K562 (cell line): ENCODE results near the gene SERPINE1. TPM values are rescaled to one million over a fixed set of nuclear protein-coding genes. Genes with fewer than 3 reads are reported as not detected.

ENCODE experiments used
- ATAC-seq: fragments of 200-7000 bp; cut with Tn5 transposase; 3 replicates; pipeline ENCODE4 v1.9.1; 2020; ENCODE audit warnings: moderate library complexity
- BruUV-seq: library from RNA; stranded (reverse); fragments of 400-500 nt; replicated peaks from 2 replicates; lab custom pipeline; 2021; lab: Mats Ljungman, UMichigan
- CTCF ChIA-PET: fragments of 300-600 bp; formaldehyde crosslinking; extraction: SDS; loops from one replicate; lab custom pipeline; 2021; ENCODE audit warnings: low intra/inter-chr PET ratio; lab: Yijun Ruan, JAX
- POLR2A ChIA-PET: fragments of 300-600, 350-650 bp; sonication (Branson Sonifier 250); formaldehyde crosslinking; extraction: SDS; loops from one replicate; lab custom pipeline; 2021; ENCODE audit warnings: antibody characterized with exemption, inconsistent platforms; lab: Yijun Ruan, JAX
- DNase-seq, 4 experiments: peaks; one replicate each; pipeline versions ENCODE4 v3.0.0 to v3.0.0-alpha.2; 2011 to 2018; ENCODE audit warnings: low spot score in 3 of 4, mixed read lengths in 3 of 4; ENCODE audit errors: extremely low read depth in 1 of 4
- FAIRE-seq: peaks from 2 replicates; lab custom pipeline; 2011; peaks lifted over from hg19 to GRCh38; lab: Jason Lieb, UNC
- H2AFZ ChIP-seq: 2 replicates; pipeline ENCODE4 v1.6.0; 2011; ENCODE audit warnings: low read depth, low read length, control low read depth, inconsistent platforms
- H3K27ac ChIP-seq: fragments of 200-600 bp; 3 replicates; pipeline ENCODE4 v1.8.0; 2011; ENCODE audit warnings: low read depth, mild to moderate bottlenecking, control low read depth, inconsistent platforms, low read length, moderate library complexity, mixed read lengths; ENCODE audit errors: extremely low read depth
- H3K27me3 ChIP-seq, 2 experiments: fragments of 300-600 bp in 1 of 2; 2 replicates in 1 of 2; 3 replicates in 1 of 2; pipeline versions ENCODE4 v1.6.0 to v1.8.0; 2011; ENCODE audit warnings: inconsistent platforms in 2 of 2, low read length in 2 of 2, mild to moderate bottlenecking in 1 of 2, mixed read lengths in 1 of 2, moderate library complexity in 1 of 2; ENCODE audit not compliant: control insufficient read depth in 2 of 2, insufficient read depth in 2 of 2
- H3K36me3 ChIP-seq: fragments of 300-600 bp; 3 replicates; pipeline ENCODE4 v1.8.0; 2011; ENCODE audit warnings: mild to moderate bottlenecking, low read length, inconsistent platforms; ENCODE audit not compliant: control insufficient read depth, insufficient read depth
- H3K4me1 ChIP-seq, 2 experiments: fragments of 200-600 bp in 1 of 2; replicated peaks in 1 of 2; 2 replicates in 1 of 2; 3 replicates in 1 of 2; pipeline versions ENCODE4 v1.5.1 to v1.8.0; 2011; ENCODE audit warnings: inconsistent platforms in 2 of 2, low read length in 2 of 2, mild to moderate bottlenecking in 1 of 2, mixed read lengths in 1 of 2, moderate library complexity in 1 of 2; ENCODE audit not compliant: control insufficient read depth in 2 of 2, insufficient read depth in 2 of 2
- H3K4me2 ChIP-seq: 2 replicates; pipeline ENCODE4 v1.6.1; 2011; ENCODE audit warnings: low read length, control low read depth, inconsistent platforms, mixed read lengths; ENCODE audit not compliant: insufficient read depth
- H3K4me3 ChIP-seq: fragments of 200-600 bp; sonication (generic), shearing (Covaris generic); 2 replicates; pipeline ENCODE4 v1.5.1; 2016; ENCODE audit warnings: control low read depth, inconsistent platforms
- H3K79me2 ChIP-seq: fragments of 200-600 bp; 3 replicates; pipeline ENCODE4 v1.8.0; 2011; ENCODE audit warnings: low read length, inconsistent platforms; ENCODE audit not compliant: control insufficient read depth, insufficient read depth
- H3K9ac ChIP-seq, 2 experiments: 2 replicates each; pipeline versions ENCODE4 v1.6.0 to v1.6.1; 2011; ENCODE audit warnings: low read depth in 2 of 2, low read length in 2 of 2, control low read depth in 1 of 2, inconsistent platforms in 1 of 2, mild to moderate bottlenecking in 1 of 2, mixed read lengths in 1 of 2; ENCODE audit not compliant: insufficient read depth in 1 of 2
- H3K9me1 ChIP-seq: one replicate; pipeline ENCODE4 v1.6.0; 2011; ENCODE audit warnings: inconsistent platforms, mild to moderate bottlenecking, low read length, moderate library complexity; ENCODE audit not compliant: control insufficient read depth, insufficient read depth
- H3K9me3 ChIP-seq: replicated peaks from 2 replicates; pipeline ENCODE4 v1.5.1; 2011; ENCODE audit warnings: low read depth, low read length, inconsistent platforms; ENCODE audit not compliant: control insufficient read depth, insufficient read depth
- H4K20me1 ChIP-seq: replicated peaks from 2 replicates; pipeline ENCODE4 v1.6.1; 2011; ENCODE audit warnings: low read length, inconsistent platforms, mixed read lengths; ENCODE audit not compliant: control insufficient read depth, insufficient read depth
- CEBPG ChIP-seq, 3 experiments: fragments of 200-800 bp in 1 of 3; sonication (Bioruptor generic) in 1 of 3; sonication (generic) in 1 of 3; formaldehyde crosslinking in 1 of 3; IDR thresholded peaks in 2 of 3; conservative IDR thresholded peaks in 1 of 3; 2 replicates each; pipeline versions ENCODE4 v1.6.1 to v1.8.0; 2016 to 2022; ENCODE audit warnings: missing compliant biosample characterization in 2 of 3, missing genetic modification characterization in 2 of 3, mild to moderate bottlenecking in 1 of 3, missing genetic modification reagents in 1 of 3
- CREM ChIP-seq: IDR thresholded peaks from 2 replicates; pipeline ENCODE4 v1.6.1; 2014; ENCODE audit warnings: antibody characterized with exemption, low read depth
- HMGN3 ChIP-seq: IDR thresholded peaks from 2 replicates; pipeline ENCODE4 v1.6.1; 2011; ENCODE audit warnings: borderline replicate concordance, low read depth, mild to moderate bottlenecking, mixed read lengths, low read length; ENCODE audit not compliant: insufficient read length; ENCODE audit errors: extremely low read depth
- MAFG ChIP-seq: fragments of 450-650 bp; conservative IDR thresholded peaks from 2 replicates; pipeline ENCODE4 v1.6.1; 2016; ENCODE audit warnings: missing genetic modification characterization, missing compliant biosample characterization
- POLR2G ChIP-seq: fragments of 200-400 bp; formaldehyde crosslinking; IDR thresholded peaks from 2 replicates; pipeline ENCODE4 v1.6.1; 2017; ENCODE audit warnings: low read depth, mild to moderate bottlenecking, antibody characterized with exemption, low read length, moderate library complexity
- RBFOX2 ChIP-seq: fragments of 200-400 bp; formaldehyde crosslinking; IDR thresholded peaks from 2 replicates; pipeline ENCODE4 v1.6.1; 2017; ENCODE audit warnings: low read depth, mild to moderate bottlenecking, low read length, moderate library complexity
- TOE1 ChIP-seq, 2 experiments: fragments of 450-650 bp in 1 of 2; sonication (generic) in 1 of 2; formaldehyde crosslinking in 1 of 2; IDR thresholded peaks; 2 replicates each; pipeline versions ENCODE4 v1.7.1 to v1.8.0; 2016 to 2022; ENCODE audit warnings: borderline replicate concordance in 2 of 2, mild to moderate bottlenecking in 2 of 2, antibody characterized with exemption in 1 of 2, inconsistent platforms in 1 of 2, low read depth in 1 of 2, missing genetic modification reagents in 1 of 2, moderate library complexity in 1 of 2
- ZNF584 ChIP-seq: fragments of 200-800 bp; sonication (Bioruptor generic); IDR thresholded peaks from 2 replicates; pipeline ENCODE4 v1.6.1; 2016; ENCODE audit warnings: low read depth, mild to moderate bottlenecking, missing genetic modification characterization, missing compliant biosample characterization
- WGBS: fragments of 100-300 bp; shearing (Covaris generic); methylation state at CpG from one replicate; pipeline ENCODE4 v1.1.6; 2016; ENCODE audit warnings: low coverage, mixed read lengths; ENCODE audit not compliant: insufficient coverage; ENCODE audit errors: missing lambda C conversion rate; 5-methylcytosine and 5-hydroxymethylcytosine counted together
- in situ Hi-C: fragments of 300-500 bp; cut with MboI; formaldehyde crosslinking; loops from 4 replicates; pipeline ENCODE4 v1.15.0; 2018; ENCODE audit warnings: inconsistent platforms, mixed read lengths
- intact Hi-C: fragments of 100-400 bp; cut with micrococcal nuclease; formaldehyde crosslinking; loops from 2 replicates; pipeline ENCODE4 v1.14.2; 2022
- polyA plus RNA-seq, 8 experiments: library from polyadenylated mRNA; depleted of rRNA in 4 of 8; stranded (reverse) in 5 of 8; unstranded in 3 of 8; fragments of >200 nt; fragmentation: Nextera tagmentation in 2 of 8; fragmentation: Illumina TruSeq in 1 of 8; extraction: Ambion mirVana in 2 of 8; extraction: Trizol in 1 of 8; gene quantifications; 2 replicates each; pipeline versions ENCODE4 v1.2.1 to v1.2.3, GENCODE V29; 2011 to 2014; ENCODE audit warnings: inconsistent platforms in 1 of 8, missing spikeins in 1 of 8
- total RNA-seq, 7 experiments: library from RNA; depleted of rRNA in 6 of 7; stranded (reverse); fragments of >200 nt in 6 of 7; fragmentation: Illumina TruSeq in 2 of 7; extraction: Trizol in 2 of 7; gene quantifications; 2 replicates each; pipeline versions ENCODE4 v1.2.1 to v1.2.3, GENCODE V29; 2011 to 2021; ENCODE audit warnings: low replicate concordance in 1 of 7

SERPINE1 gene
- total and polyA plus RNA-seq, 9 of the 15 experiments (the other 6 are each of a cell fraction or from before 2014, with no cell fraction given) = 0.22 to 4.8 (median 0.91) TPM

DNA sequence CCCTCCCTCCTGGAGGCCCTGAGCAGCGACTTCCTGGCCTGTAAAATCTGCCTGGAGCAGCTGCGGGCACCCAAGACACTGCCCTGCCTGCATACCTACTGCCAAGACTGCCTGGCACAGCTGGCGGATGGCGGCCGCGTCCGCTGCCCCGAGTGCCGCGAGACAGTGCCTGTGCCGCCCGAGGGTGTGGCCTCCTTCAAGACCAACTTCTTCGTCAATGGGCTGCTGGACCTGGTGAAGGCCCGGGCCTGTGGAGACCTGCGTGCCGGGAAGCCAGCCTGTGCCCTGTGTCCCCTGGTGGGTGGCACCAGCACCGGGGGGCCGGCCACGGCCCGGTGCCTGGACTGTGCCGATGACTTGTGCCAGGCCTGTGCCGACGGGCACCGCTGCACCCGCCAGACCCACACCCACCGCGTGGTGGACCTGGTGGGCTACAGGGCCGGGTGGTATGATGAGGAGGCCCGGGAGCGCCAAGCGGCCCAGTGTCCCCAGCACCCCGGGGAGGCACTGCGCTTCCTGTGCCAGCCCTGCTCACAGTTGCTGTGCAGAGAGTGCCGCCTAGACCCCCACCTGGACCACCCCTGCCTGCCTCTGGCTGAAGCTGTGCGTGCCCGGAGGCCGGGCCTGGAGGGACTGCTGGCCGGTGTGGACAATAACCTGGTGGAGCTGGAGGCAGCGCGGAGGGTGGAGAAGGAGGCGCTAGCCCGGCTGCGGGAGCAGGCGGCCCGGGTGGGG lies 39.4 kb upstream of the SERPINE1 start:
- ATAC-seq = no peak
- H3K4me3 ChIP-seq = no peak overlapping the region
- CTCF ChIA-PET = no interaction called here
- no TSS peak for BruUV-seq
- TF ChIP-seq MAFG = no peak
- no peak for TF ChIP-seq CREM
- TF ChIP-seq HMGN3 = peak; percentile 25
- TF ChIP-seq TOE1 (IDR thresholded peaks at IDR 0.05; ENCODE audit: borderline replicate concordance) = no peak
- no peak for TF ChIP-seq TOE1 (CRISPR knock-in tag; IDR thresholded peaks at IDR 0.05; ENCODE audit: borderline replicate concordance, low read depth)
- TF ChIP-seq RBFOX2 = peak; percentile 70
- TF ChIP-seq POLR2G = 0 out of 2 replicates have a peak, but pooled peaks have one; percentile 53
- no peak for TF ChIP-seq ZNF584 (CRISPR knock-in tag)
- TF ChIP-seq CEBPG (CRISPR knock-in tag; IDR thresholded peaks at IDR 0.05) = no peak
- no peak for TF ChIP-seq CEBPG (tag; conservative IDR thresholded peaks at IDR 0.05 in 1 of 2, IDR thresholded peaks at IDR 0.05 in 1 of 2)
- TF ChIP-seq, all 486 proteins: peak for 3
- Histone ChIP-seq H3K27me3 (no peaks in the 10 kb centered on the region), H3K27ac (no peak overlapping the region; the same call in 2 of the 3 replicates), H3K4me1 (peaks cover 11 to 34% of the 10 kb centered on the region in 2 experiments; a peak in 4 of 5 replicates), H3K79me2 (peaks cover 21% of the 10 kb centered on the region), H3K4me2 (no peak overlapping the region), H4K20me1 (no peaks in the 10 kb centered on the region; the same call in none of the 2 replicates), H3K36me3 (peaks cover 30% of the 10 kb centered on the region; the same call in 2 of the 3 replicates), H2AFZ (no peak overlapping the region), H3K9me3 (no peaks in the 10 kb centered on the region), H3K9me1 (no peaks in the 10 kb centered on the region), H3K9ac (peak overlapping the region in 1 of 2 experiments; percentile 88; a peak in 2 of 4 replicates)
- FAIRE-seq (no peak), DNase-seq (no peak)
- in situ Hi-C loops = no loop called here
- WGBS = 96% methylated on average over 39 of the region's 45 CpGs
- intact Hi-C loops = no loop called here
- POLR2A ChIA-PET = interaction anchor here (0.6 to 4.9 kb wide), 5 partner anchors 9 to 300 kb away, joined by 3 to 20 read pairs (median 3); no protein-coding TSS in a partner anchor
